HepG2 (cell line): ENCODE results near the gene CLIC3.

ENCODE experiments used
- ATF7-NPFF ChIP-seq: sonication (generic); formaldehyde crosslinking; IDR thresholded peaks from 2 replicates; pipeline ENCODE4 v1.8.1; 2023; ENCODE audit warnings: mild to moderate bottlenecking, low read depth, missing genetic modification reagents, moderate library complexity
- EZH2 ChIP-seq: conservative IDR thresholded peaks from 2 replicates; pipeline ENCODE4 v1.6.1; 2012; ENCODE audit warnings: mild to moderate bottlenecking, low read depth, low read length, moderate library complexity
- MAFK ChIP-seq, 2 experiments: IDR thresholded peaks in 1 of 2; conservative IDR thresholded peaks in 1 of 2; 2 replicates each; pipeline ENCODE4 v1.6.1; 2011; ENCODE audit warnings: improper control_type of control experiment in 2 of 2, low read length in 2 of 2
- TAF1 ChIP-seq: sonication (generic); formaldehyde crosslinking; IDR thresholded peaks from 2 replicates; pipeline ENCODE4 v1.4.0; 2020; ENCODE audit warnings: missing genetic modification reagents
- TF ChIP-seq, protein P1 (sequence below): sonication (generic); formaldehyde crosslinking; IDR thresholded peaks from 2 replicates; pipeline ENCODE4 v1.5.0; 2020; ENCODE audit warnings: mild to moderate bottlenecking, missing genetic modification reagents, moderate library complexity
- TF ChIP-seq, protein P2 (sequence below): IDR thresholded peaks from 2 replicates; pipeline ENCODE4 v1.6.1; 2016; ENCODE audit warnings: missing compliant biosample characterization, missing genetic modification reagents, borderline replicate concordance

DNA sequence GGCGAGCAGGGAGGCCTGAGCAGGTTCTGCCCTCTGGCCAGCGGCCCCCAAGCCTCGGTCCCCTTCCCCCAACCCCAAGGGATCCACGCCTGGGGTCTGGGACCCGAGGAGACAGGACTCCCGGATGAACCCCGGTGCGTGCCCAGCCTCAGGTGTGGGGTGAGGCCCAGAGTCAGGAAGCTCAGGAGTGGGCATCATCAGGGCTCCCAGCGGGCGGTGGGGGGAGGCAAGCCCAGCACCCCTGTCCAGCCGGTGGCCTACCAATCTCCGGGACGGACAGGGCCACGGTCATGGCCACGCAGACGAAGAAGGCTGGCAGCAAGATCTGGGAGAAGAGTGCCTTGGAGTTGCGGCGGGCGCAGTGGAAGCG is 17.2 kb upstream of the CLIC3 start:
- TF ChIP-seq, protein P1, sequence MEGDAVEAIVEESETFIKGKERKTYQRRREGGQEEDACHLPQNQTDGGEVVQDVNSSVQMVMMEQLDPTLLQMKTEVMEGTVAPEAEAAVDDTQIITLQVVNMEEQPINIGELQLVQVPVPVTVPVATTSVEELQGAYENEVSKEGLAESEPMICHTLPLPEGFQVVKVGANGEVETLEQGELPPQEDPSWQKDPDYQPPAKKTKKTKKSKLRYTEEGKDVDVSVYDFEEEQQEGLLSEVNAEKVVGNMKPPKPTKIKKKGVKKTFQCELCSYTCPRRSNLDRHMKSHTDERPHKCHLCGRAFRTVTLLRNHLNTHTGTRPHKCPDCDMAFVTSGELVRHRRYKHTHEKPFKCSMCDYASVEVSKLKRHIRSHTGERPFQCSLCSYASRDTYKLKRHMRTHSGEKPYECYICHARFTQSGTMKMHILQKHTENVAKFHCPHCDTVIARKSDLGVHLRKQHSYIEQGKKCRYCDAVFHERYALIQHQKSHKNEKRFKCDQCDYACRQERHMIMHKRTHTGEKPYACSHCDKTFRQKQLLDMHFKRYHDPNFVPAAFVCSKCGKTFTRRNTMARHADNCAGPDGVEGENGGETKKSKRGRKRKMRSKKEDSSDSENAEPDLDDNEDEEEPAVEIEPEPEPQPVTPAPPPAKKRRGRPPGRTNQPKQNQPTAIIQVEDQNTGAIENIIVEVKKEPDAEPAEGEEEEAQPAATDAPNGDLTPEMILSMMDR = no peak
- TF ChIP-seq TAF1 (CRISPR knock-in tag) = no peak
- TF ChIP-seq, protein P2, sequence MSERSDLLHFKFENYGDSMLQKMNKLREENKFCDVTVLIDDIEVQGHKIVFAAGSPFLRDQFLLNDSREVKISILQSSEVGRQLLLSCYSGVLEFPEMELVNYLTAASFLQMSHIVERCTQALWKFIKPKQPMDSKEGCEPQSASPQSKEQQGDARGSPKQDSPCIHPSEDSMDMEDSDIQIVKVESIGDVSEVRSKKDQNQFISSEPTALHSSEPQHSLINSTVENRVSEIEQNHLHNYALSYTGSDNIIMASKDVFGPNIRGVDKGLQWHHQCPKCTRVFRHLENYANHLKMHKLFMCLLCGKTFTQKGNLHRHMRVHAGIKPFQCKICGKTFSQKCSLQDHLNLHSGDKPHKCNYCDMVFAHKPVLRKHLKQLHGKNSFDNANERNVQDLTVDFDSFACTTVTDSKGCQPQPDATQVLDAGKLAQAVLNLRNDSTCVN = no peak
- TF ChIP-seq MAFK (conservative IDR thresholded peaks at IDR 0.05 in 1 of 2, IDR thresholded peaks at IDR 0.05 in 1 of 2; ENCODE audit: low read length in 2 of 2) = no peak
- no peak for TF ChIP-seq EZH2
- no peak for TF ChIP-seq ATF7-NPFF (CRISPR knock-in tag)
